HG03460 (cell line): ENCODE measurements around the gene PASK.

Experiments used
- ATAC-seq: cut with Tn5 transposase; IDR thresholded peaks from one replicate; pipeline ENCODE4 v1.9.1; 2021; ENCODE audit not compliant: unreplicated experiment

Gene PASK

GRCh38 chr2:241182126-241182525 lies 32.9 kb upstream of the PASK start:
- ATAC-seq = no peak

GRCh38 chr2:241180495-241180894 lies 31.2 kb upstream of the PASK start:
- no peak for ATAC-seq

- ATAC-seq = no peak
Measured at GRCh38 chr2:241179899-241180298, 30.6 kb upstream of the PASK start.

- ATAC-seq = no peak
Measured at GRCh38 chr2:241178961-241179360, 29.7 kb upstream of the PASK start.

- no peak for ATAC-seq
Measured at GRCh38 chr2:241177526-241178334, 28.5 kb upstream of the PASK start.

- no peak for ATAC-seq
Measured at GRCh38 chr2:241173557-241173956, 24.3 kb upstream of the PASK start.

- ATAC-seq = no peak
Measured at GRCh38 chr2:241168366-241168765, 19.1 kb upstream of the PASK start.

GRCh38 chr2:241163601-241164118 lies 14.4 kb upstream of the PASK start:
- no peak for ATAC-seq

- no peak for ATAC-seq
Measured at GRCh38 chr2:241161646-241162281, 12.5 kb upstream of the PASK start.

- ATAC-seq = no peak
Measured at GRCh38 chr2:241160318-241160717, 11.0 kb upstream of the PASK start.

- no peak for ATAC-seq
Measured at GRCh38 chr2:241159116-241159515, 9.8 kb upstream of the PASK start.

GRCh38 chr2:241158546-241158900 lies 9.3 kb upstream of the PASK start:
- no peak for ATAC-seq

GRCh38 chr2:241157841-241158545 lies 8.7 kb upstream of the PASK start:
- no peak for ATAC-seq

- no peak for ATAC-seq
Measured at GRCh38 chr2:241156971-241157441, 7.7 kb upstream of the PASK start.

- no peak for ATAC-seq
Measured at GRCh38 chr2:241155936-241156335, 6.7 kb upstream of the PASK start.

- ATAC-seq = no peak
Measured at GRCh38 chr2:241154915-241155314, 5.6 kb upstream of the PASK start.

GRCh38 chr2:241153616-241154015 lies 4.3 kb upstream of the PASK start:
- ATAC-seq = no peak

GRCh38 chr2:241151934-241152660 lies 2.8 kb upstream of the PASK start:
- ATAC-seq = no peak

GRCh38 chr2:241150660-241151530 lies 1.6 kb upstream of the PASK start:
- ATAC-seq = no peak
